Adipocyte (in vitro differentiated cells): ENCODE data around the gene CHPF.

ENCODE experiments used
- DNase-seq: peaks from one replicate; pipeline ENCODE4 v3.0.0-alpha.2; 2015; ENCODE audit warnings: low read depth
- H3K27me3 ChIP-seq: replicated peaks from 2 replicates; pipeline ENCODE4 v1.7.0; 2013; ENCODE audit warnings: mild to moderate bottlenecking, low read length, moderate library complexity; ENCODE audit not compliant: control insufficient read depth, insufficient read depth
- H3K36me3 ChIP-seq: 2 replicates; pipeline ENCODE4 v1.7.0; 2013; ENCODE audit warnings: low read length, mild to moderate bottlenecking, moderate library complexity; ENCODE audit not compliant: control insufficient read depth, insufficient read depth, severe bottlenecking
- H3K4me1 ChIP-seq: 2 replicates; pipeline ENCODE4 v1.7.0; 2013; ENCODE audit warnings: mild to moderate bottlenecking, low read length, moderate library complexity; ENCODE audit not compliant: control insufficient read depth, insufficient read depth
- H3K4me3 ChIP-seq: 2 replicates; pipeline ENCODE4 v1.7.0; 2013; ENCODE audit warnings: mild to moderate bottlenecking, low read length, moderate library complexity
- H3K9ac ChIP-seq: 2 replicates; pipeline ENCODE4 v1.7.0; 2013; ENCODE audit warnings: mild to moderate bottlenecking, low read length, moderate library complexity
- H3K9me3 ChIP-seq: 2 replicates; pipeline ENCODE4 v1.7.0; 2013; ENCODE audit warnings: mild to moderate bottlenecking, low read length, moderate library complexity; ENCODE audit not compliant: control insufficient read depth

The CHPF gene

GRCh38 chr2:219565130-219566080 lies 21.8 kb upstream of the CHPF start:
- Histone ChIP-seq H3K4me1 (peaks cover 22% of the 10 kb centered on the region), H3K4me3 (no peak overlapping the region), H3K9me3 (no peaks in the 10 kb centered on the region), H3K36me3 (peaks cover 49% of the 10 kb centered on the region), H3K27me3 (no peaks in the 10 kb centered on the region), H3K9ac (no peak overlapping the region)
- no peak for DNase-seq

GRCh38 chr2:219563271-219563928 lies 19.8 kb upstream of the CHPF start:
- peaks cover 22% of the 10 kb centered on the region for H3K4me1 ChIP-seq
- H3K27me3 ChIP-seq: no peaks in the 10 kb centered on the region
- peaks cover 38% of the 10 kb centered on the region for H3K36me3 ChIP-seq
- H3K9ac ChIP-seq: no peak overlapping the region
- H3K9me3 ChIP-seq: no peaks in the 10 kb centered on the region
- no peak for DNase-seq
- no peak overlapping the region for H3K4me3 ChIP-seq

- Histone ChIP-seq H3K4me3 (no peak overlapping the region), H3K9me3 (no peaks in the 10 kb centered on the region), H3K9ac (no peak overlapping the region), H3K36me3 (peaks cover 31% of the 10 kb centered on the region), H3K4me1 (peaks cover 22% of the 10 kb centered on the region), H3K27me3 (no peaks in the 10 kb centered on the region)
- DNase-seq: no peak
Observed at GRCh38 chr2:219562049-219563020, 18.7 kb upstream of the CHPF start.

- no peak for DNase-seq
- H3K4me3 ChIP-seq: no peak overlapping the region
- peaks cover 21% of the 10 kb centered on the region for H3K36me3 ChIP-seq
- no peaks in the 10 kb centered on the region for H3K9me3 ChIP-seq
- H3K9ac ChIP-seq: peak overlapping the region; percentile 25
- H3K4me1 ChIP-seq: peaks cover 22% of the 10 kb centered on the region
- no peaks in the 10 kb centered on the region for H3K27me3 ChIP-seq
Observed at GRCh38 chr2:219561179-219562048, 17.8 kb upstream of the CHPF start.

- Histone ChIP-seq H3K9ac (peak overlapping the region; percentile 25), H3K9me3 (no peaks in the 10 kb centered on the region), H3K27me3 (no peaks in the 10 kb centered on the region), H3K4me1 (peaks cover 22% of the 10 kb centered on the region), H3K4me3 (no peak overlapping the region), H3K36me3 (peaks cover 18% of the 10 kb centered on the region)
- no peak for DNase-seq
Observed at GRCh38 chr2:219560893-219561178, 17.2 kb upstream of the CHPF start.

DNA sequence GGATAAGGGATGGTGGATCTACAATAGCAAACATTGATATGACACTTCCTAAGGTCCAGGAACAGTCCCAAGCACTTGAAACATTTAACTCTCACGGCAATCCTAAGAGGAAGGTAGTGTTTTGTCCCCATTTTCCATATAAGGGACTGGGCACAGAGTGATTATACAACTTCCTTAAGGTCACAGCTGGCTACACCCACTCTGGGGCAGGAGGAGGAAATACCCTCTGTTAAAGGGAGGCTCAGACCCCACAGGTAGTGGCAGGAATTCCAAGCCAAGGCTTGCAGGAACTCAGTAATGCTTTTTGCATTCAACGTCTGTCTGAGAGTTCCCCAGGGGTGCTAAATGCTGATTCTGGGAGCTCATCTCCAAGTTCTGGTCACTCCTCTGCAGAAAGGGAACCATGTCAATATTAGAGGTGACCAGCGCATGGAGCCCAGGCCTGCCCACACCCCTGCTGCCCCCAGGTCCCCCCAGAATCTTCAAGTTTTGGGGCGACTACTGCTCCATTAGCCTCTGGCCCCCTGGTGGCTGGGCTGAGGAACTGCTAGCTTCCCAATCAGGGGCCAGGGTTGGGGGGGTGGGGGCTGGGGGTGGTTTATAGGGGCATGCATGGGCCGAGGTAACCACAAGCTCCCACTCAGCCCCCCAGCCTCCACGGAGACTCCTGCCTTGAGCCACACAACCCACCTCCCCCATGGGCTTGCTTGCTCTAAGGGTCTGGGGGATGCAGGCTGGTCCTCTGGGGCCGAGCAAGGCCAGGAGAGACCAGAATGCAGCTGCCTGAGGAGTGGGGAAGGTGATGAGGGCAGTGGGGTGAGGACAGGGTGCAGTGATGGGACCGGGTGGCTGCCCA lies 16.7 kb upstream of the CHPF start:
- peak; percentile 52 for DNase-seq
- Histone ChIP-seq H3K9ac (peak overlapping the region; percentile 25), H3K36me3 (peaks cover 18% of the 10 kb centered on the region), H3K4me3 (no peak overlapping the region), H3K9me3 (no peaks in the 10 kb centered on the region), H3K4me1 (peaks cover 22% of the 10 kb centered on the region), H3K27me3 (no peaks in the 10 kb centered on the region)

DNA sequence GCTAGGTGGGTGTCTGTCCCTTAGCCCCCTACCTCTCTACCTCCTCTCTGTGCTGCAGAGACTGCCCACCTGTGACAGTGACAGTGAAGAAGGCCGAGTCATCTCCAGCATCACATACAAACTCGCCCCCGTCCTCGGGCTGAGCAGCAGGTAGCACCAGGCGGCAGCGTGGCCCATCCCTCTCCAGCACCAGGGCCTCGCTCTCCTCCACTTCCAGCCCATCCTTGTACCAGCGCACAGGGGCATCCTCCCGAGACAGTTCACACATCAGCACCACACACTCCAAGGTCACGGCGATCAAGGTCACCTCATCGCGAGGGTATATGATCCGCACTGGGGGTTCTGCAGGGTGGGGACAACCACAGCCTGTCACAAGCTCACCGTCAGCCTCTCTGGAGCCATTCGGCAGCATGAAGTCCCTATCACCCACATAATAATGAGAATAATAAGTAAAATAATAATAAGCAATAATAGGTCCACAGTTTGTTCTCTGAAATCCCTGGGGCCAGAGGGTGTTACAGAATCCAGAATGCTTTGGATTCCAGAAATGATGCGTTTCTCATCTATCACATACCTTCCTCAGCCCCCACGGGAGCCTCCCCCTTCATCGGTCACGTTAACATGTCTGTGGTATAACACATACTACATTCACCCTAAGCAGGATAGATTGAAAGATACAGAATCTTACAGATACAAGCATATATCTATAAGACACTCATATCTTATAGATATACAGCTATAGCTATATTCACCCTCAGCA lies 15.7 kb upstream of the CHPF start:
- peaks cover 22% of the 10 kb centered on the region for H3K4me1 ChIP-seq
- peaks cover 11% of the 10 kb centered on the region for H3K36me3 ChIP-seq
- H3K4me3 ChIP-seq: no peak overlapping the region
- DNase-seq: no peak
- H3K27me3 ChIP-seq: no peaks in the 10 kb centered on the region
- H3K9ac ChIP-seq: peak overlapping the region; percentile 2
- no peaks in the 10 kb centered on the region for H3K9me3 ChIP-seq

- Histone ChIP-seq H3K9ac (no peak overlapping the region), H3K4me1 (peaks cover 27% of the 10 kb centered on the region), H3K36me3 (no peaks in the 10 kb centered on the region), H3K27me3 (no peaks in the 10 kb centered on the region), H3K9me3 (no peaks in the 10 kb centered on the region), H3K4me3 (no peak overlapping the region)
- DNase-seq: no peak
Observed at GRCh38 chr2:219557791-219558785, 14.5 kb upstream of the CHPF start.

GRCh38 chr2:219557320-219557719 lies 13.7 kb upstream of the CHPF start:
- H3K36me3 ChIP-seq: no peaks in the 10 kb centered on the region
- H3K27me3 ChIP-seq: no peaks in the 10 kb centered on the region
- H3K9ac ChIP-seq: no peak overlapping the region
- H3K4me1 ChIP-seq: peaks cover 31% of the 10 kb centered on the region
- H3K9me3 ChIP-seq: no peaks in the 10 kb centered on the region
- DNase-seq: no peak
- H3K4me3 ChIP-seq: no peak overlapping the region
